ENCODE measurements around the gene DNAJC16.

DNAJC16 gene

DNA sequence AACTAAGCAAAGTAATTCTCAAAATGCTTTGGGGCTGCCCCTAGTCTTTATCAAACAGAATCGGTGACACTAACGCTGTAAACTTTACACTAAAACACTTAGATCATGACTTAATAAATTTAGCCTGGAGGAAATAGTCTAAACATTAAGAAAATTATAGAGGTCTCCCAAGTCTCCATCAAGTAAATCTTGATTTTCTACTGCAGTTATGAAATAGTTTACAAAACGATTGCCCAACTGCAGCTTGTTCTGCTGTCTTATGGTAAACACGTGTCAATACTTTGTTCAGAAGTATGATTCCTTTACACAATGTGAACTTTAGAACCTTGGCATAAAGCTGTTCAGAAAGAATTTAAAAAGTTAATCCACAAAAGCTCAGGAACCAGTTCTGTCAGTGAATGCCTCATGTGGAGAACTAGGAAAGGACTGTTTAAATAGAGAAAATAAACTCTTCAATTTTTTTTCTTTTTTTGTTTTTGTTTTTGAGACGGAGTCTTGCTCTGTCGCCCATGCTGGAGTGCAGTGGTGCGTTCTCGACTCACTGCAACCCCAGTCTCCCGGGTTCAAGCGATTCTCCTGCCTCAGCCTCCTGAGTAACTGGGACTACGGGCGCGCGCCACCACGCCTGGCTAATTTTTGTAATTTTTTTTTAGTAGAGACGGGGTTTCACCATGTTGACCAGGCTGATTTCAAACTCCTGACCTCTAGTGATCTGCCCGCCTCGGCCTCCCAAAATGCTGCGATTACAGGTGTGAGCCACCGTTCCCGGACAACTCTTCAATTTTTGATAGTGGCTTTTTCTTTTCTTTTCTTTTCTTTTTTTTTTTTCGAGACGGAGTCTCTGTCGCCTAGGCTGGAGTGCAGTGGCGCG is 92.2 kb downstream of the DNAJC16 start:
- FAIRE-seq (no peak), DNase-seq (ENCODE audit: insufficient read length, low spot score) (no peak)

DNA sequence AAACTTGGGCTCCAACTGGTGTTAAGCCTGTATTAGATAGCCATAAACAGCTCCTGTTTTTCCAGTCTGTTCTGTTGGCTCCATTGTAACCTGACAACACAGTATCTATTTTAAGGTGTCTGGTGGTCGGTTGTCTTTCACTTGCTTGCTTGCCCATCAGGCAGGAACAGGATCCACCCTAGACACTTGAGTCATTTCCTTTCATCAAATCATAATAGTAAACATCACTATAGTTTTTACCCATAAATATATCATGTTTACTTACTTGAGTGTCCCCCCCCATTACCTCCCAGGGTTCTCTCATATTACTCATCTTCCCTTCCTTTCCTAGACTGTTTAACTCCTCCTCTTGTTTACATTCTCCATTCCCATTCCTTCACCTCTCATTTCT is 93.5 kb downstream of the DNAJC16 start:
- no peak for FAIRE-seq
- peak; percentile 55 for DNase-seq (ENCODE audit: insufficient read length, low spot score)

DNA sequence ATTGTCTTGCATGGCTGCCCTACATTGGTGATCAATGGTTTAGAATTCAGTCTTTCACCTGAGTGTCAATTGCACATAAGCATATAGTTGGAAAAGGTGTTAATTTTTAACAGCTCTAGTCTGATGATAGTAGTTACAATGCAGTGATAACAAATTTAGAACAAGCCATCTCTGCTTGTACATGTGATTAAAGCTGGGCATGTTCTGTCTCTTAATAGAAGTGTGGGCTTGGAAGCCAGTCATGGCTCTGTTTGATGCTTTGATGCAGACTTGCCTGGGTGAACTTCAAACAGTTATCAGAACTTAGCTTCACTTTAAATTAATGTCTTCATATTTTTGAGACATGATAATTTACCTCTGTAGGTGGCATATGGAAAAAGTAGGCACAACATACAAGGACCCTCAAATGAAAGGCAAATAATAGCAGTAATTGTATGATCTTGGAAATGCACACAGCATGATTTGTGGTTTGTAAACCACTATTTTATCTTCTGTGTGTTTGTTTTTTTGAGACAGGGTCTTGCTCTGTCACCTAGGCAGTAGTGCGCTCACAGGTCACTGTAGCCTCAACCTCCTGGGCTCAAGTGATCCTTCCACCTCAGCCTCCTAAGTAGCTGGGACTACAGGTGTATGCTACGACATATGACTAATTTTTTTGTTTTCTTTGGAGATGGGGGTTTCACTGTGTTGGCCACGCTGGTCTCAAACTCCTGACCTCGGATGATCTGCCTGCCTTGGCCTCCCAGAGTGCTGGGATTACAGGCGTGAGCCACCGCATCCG is 94.4 kb downstream of the DNAJC16 start:
- DNase-seq (ENCODE audit: insufficient read length, low spot score) (no peak), FAIRE-seq (no peak)

DNA sequence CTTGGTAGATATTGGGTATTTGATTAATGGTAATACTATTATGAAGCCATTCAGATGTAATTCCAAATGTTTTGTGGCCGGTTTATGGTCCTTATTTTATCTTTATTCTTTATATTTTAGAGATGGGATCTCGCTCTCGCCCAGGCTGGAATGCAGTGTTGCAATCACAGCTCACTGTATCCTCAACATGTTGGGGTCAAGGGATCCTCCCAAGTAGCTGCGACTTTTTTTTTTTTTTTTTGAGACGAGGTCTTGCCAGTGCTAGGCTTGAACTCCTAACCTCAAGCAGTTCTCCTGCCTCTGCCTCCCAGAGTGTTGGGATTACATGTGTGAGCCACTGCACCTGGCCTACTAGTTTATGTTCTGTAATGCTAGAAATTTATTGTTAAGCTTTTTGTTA is 95.3 kb downstream of the DNAJC16 start:
- FAIRE-seq (no peak), DNase-seq (ENCODE audit: insufficient read length, low spot score) (no peak)

DNA sequence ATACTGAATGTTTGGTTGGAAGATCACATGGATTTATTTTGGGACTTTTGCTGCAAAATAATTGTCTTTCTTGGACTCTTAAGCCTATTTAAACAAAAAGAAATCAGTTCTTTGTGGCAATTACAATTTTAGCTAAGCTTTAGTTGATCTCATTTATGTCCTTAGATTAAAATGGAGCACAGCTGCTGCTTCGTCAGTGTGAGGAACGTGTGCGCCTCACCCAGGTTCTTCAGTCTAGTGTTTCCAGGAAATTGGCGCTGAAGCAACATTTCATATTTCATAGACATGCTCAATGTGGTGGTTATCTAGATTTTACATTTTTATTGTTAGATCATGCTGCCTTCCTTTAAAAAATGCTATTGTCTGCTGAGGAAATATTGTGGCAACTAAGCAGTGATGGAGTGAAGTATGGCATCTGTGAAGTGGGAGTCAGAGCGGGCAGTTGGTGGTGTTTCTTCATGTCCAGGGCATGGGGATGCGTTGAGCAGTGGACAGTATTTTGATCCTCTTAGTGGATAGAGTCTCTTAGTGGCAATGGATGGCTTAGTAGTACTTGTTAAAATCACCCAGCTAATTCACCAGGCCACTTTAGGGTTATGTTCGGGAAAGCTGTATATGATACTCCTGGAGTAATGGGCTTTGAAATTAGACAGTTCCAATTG is 96.2 kb downstream of the DNAJC16 start:
- no peak for FAIRE-seq
- no peak for DNase-seq (ENCODE audit: insufficient read length, low spot score)

DNA sequence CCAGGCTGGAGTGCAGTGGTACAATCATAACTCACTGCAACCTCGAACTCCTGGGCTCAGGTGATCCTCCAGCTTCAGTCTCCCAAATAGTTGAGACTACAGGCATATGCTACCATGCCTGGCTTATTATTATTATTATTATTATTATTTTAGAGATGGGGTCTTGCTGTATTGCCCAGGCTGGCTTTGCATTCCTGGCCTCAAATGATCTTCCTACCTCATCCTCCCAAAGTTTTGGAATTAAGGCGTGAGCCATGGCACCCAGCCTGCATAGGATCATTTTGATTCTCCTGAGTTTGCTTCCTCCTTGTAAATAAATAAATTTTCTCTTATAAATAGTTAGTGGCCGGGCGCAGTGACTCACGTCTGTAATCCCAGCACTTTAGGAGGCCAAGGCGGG is 96.8 kb downstream of the DNAJC16 start:
- no peak for DNase-seq (ENCODE audit: insufficient read length, low spot score)
- no peak for FAIRE-seq

DNA sequence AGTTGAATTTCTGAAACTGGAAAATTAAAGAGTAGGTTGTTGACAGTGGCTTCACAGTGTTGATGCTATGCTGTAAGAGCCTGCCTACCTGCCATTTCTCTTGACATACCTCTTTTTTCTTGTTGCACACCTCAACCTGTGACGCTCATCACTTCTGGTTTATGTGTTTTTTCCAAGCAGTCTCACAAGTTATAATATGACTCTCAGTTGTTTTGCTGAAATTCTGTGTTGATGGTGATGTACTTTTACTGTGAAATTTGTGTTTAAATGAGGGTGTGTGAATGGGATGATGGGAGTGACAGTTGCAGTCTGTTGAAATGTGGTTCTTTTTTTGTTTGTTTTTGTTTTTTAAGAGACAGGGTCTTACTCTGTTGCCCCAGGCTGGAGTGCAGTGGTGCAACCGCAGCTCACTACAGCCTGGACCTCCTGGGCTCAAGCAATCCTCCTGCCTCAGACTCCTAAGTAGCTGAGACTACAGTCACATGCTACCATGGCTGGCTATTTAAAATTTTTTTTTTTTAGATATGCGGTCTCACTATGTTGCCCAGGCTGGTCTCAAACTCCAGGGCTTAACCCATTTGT is 97.6 kb downstream of the DNAJC16 start:
- FAIRE-seq (no peak), DNase-seq (ENCODE audit: insufficient read length, low spot score) (no peak)

DNA sequence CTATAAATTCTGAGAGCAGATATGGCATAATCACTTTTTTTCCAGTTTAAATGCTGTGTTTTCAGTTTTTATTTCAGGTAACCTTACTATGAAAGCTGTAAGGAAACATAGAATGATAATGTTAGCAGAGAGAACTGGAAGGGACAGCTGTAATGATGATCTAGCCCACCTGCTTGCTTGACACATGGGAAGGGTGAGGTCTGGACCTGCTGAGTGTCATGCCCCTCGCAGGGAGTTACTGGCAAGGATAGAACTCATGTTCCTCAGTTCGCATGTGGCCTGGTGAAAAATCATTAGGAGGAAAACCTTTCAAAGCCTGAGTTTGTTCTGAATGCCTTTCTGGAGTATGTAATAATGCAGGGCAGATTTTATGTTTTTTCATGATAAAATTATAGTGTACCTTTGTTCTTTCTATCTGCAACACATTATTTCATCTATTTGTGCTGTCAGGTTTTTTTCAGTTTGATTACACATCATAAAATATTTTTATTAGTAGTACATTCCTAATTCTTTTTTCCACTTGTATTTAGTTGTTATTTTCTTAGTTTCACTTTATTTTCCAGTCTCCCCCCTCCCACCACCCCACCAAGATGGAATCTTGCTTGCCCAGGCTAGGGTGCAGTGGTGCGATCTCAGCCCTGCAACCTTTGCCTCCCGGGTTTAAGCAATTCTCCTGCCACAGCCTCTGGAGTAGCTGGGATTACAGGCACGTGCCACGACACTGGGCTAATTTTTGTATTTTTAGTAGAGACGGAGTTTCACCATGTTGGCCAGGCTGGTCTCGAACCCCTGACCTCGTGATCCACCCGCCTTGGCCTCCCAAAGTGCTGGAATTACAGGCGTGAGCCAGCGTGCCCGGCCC is 98.6 kb downstream of the DNAJC16 start:
- DNase-seq (ENCODE audit: insufficient read length, low spot score) (no peak), FAIRE-seq (no peak)

Data from HTR-8/SVneo (cell line).